GM18508 (cell line): ENCODE measurements around the gene ZNF12.
A peak's percentile ranks its signal among the peaks of the same experiment; 100 is the strongest.
"Not testable (repeated sequence)": the region's sequence is repeated elsewhere in the genome, so short reads cannot be mapped to it uniquely, and the experiment has no call there.

ENCODE experiments used
- ATAC-seq: cut with Tn5 transposase; IDR thresholded peaks from one replicate; pipeline ENCODE4 v1.9.1; 2021; ENCODE audit warnings: moderate number of reproducible peaks; ENCODE audit not compliant: insufficient read depth, unreplicated experiment

ZNF12 gene

GRCh38 chr7:6706666-6707407 is at the start of gene ZNF12:
Gene ZNF12, minus strand, starts transcription at chr7:6706947. Its CDS starts 1,774 bp downstream, at chr7:6705173.
- ATAC-seq, result peak; percentile 69

DNA sequence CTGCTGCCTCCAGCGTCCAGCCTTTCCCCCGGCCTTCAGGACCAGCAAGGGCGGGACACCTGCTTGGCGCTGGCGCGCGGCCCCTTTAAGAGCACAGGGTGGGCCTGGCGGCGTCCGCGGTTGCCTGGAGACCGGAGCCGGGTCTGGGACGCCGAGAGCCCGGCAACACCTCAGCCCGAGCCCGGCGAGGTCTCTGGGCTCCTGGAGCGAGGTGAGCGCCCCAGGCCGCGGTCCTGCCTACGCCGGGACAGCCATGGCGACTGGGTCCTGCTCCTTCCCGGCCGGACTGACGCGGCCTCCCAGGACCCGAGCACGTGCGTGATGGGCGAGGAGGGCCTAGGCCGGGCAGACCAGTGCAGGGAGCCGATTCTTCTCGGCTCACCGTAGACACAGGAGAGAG is 47.2 kb upstream of the ZNF12 start, which contains the start of gene RSPH10B2:
Gene RSPH10B2 (plus strand): TSS at position 140 of the 400 bp plus-strand sequence. CDS start 3,575 bp downstream, outside the sequence.
- not testable (repeated sequence) for ATAC-seq

DNA sequence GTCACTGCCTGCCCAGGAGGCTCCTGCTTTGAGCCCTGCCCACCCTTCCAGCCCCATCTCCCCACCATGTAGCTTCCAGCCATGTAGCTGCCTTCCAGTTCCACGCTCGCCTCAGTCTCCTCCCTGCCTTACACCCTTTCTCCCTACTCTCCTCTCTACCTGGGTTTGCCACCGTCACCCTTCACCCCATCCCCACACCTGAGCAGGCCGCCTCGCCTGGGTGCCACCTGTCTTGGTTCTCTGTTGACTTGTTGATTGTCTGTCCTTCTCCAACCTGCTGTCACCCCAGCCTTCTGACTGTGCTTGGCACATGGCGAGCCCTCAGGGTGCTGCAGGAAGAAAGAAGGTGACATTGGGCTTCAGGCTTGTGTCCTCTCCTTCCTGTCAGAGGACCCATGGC is 43.4 kb upstream of the ZNF12 start:
- ATAC-seq, result not testable (repeated sequence)

DNA sequence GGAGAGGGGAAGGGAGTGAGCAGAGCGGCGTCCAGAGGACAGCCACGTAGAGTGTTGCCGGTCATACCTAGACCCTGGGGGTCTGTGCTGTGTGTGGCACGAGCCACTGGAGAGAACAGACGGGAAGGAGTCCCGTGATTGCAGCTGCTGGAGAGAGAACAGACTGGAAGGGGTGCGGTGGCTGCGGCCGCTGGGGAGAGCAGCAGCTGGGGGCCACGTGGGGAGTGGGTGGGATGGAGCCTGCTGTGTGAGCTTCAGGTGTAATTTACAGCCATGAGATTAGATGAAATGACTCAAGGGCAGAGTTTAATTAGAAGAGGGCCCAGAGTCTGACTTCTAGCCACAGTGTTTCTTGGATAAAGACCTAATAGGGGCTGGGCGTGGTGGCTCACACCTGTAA is 42.6 kb upstream of the ZNF12 start:
- not testable (repeated sequence) for ATAC-seq

GRCh38 chr7:6744410-6745100 is 37.8 kb upstream of the ZNF12 start:
- not testable (repeated sequence) for ATAC-seq

DNA sequence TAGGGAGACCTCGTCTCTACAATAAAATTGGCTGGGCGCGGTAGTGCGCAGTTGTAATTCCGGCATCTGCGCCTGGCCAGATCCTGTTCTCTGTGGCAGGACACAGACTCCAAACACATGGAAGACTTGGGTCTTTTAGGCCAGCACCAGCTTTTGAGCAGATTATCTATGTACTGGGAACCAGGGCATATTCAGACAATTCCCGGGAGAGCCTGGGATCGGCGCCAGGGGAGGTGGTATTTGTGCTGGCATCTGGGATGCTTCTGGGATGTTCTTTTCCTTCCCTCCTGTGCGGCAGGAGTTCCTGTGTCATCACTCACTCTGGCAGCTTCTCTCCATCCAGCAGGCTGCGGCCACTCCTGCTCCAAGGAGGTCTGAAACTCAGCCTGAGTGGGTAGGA is 31.7 kb upstream of the ZNF12 start:
- not testable (repeated sequence) for ATAC-seq

GRCh38 chr7:6730343-6730633 is 23.5 kb upstream of the ZNF12 start:
- ATAC-seq, result no peak

DNA sequence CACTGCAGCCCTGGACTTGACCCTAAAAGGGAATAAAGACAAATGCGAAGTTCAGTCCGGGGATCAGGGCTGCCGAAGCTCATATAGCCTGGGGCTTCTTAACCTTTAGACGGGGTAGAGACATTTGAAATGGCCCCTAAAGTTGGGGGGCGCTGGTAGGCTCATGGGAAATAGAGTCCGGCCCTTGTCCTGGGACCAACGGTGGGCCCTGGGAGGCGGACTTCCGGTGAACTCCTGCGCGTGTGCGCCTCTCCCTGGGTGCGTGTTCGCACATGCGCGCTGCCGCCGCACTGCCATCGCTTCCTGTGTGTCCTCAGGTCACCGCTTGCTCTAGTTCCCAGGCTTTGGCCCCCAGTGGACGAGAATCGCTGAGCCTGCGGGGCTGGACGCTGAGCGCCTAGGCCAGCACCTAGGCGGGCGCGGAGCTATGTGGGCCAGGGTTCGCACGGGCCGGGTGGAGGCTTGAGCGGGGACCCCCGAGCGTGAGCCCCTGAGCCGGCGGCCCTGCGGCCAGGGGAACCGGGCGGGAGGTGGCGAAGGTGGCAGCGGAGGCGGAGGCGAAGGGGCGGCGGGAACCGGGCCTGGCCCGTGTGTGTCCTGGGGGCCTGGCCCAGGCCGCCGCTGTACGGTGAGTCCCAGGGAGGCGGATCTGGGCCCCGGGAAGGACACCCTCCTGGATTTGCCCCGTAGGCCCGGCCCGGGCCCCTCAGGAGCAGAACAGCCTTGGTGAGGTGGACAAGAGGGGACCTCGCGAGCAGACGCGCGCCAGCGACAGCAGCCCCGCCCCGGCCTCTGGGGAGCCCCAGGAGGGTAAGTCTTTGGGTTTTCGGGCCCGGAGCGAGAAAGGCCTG is 23.0 kb upstream of the ZNF12 start:
- ATAC-seq, result peak; percentile 81

- ATAC-seq, result not testable (repeated sequence)
Measured at GRCh38 chr7:6728893-6729491, 22.2 kb upstream of the ZNF12 start.

DNA sequence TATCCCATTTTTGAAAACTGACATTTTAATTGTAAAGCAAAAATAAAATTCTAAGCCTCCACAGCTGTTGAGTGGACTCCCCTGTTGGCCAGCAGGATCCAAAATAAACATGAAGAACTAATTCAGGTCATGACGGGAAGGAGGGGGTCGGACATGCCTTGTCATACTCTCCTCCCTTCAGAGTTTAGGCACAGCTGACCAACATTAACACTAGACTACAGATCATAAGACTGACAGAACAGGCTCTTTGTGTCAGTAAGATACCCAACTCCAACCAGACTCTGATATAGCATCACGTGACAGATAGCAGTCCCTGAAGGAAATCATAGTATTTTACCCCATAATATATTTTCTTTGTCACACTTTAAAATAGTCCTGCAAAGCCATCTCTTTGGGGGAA is 20.9 kb upstream of the ZNF12 start:
- no peak for ATAC-seq

- ATAC-seq, result not testable (repeated sequence)
Measured at GRCh38 chr7:6726341-6726740, 19.6 kb upstream of the ZNF12 start.

- no peak for ATAC-seq
Measured at GRCh38 chr7:6725003-6725402, 18.3 kb upstream of the ZNF12 start.

DNA sequence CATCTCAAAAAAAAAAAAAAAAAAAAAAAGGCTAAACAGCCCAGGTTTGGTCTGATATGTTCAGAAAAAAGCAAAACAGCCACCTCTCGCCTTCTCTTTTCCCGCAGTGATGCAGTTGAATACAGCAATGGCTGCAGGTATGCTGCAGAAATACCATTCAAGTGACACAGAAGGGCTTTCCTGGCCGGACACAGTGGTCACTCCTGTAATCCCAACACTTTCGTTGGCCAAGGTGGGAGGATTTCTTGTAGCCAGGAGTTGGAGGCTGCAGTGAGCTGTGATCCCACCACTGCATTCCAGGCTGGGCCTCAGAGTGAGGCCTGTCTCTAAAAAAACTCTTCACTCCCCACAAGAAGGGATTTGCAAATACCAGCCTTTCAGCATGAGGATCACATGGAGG is 17.6 kb upstream of the ZNF12 start:
- ATAC-seq, result not testable (repeated sequence)

DNA sequence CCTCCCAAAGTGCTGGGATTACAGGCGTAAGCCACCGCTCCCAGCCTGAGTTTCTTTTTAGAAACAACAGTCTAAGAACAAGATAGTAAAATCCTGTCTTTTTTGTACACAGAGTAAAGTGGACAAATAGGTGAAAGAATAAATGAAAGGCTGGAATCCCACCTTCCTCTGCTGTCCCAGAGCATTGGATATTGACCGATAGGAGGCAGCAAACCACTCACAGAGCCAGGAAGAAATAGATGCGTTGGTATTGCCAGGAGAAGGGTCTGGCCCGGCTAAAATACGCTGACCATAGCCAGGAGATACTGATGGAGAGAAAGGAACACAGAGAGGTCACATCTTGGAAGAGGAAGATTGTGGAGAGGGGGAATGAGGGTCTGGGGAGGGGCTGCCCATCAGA is 11.4 kb upstream of the ZNF12 start:
- ATAC-seq, result no peak

GRCh38 chr7:6715898-6716297 is 9.2 kb upstream of the ZNF12 start:
- not testable (repeated sequence) for ATAC-seq

DNA sequence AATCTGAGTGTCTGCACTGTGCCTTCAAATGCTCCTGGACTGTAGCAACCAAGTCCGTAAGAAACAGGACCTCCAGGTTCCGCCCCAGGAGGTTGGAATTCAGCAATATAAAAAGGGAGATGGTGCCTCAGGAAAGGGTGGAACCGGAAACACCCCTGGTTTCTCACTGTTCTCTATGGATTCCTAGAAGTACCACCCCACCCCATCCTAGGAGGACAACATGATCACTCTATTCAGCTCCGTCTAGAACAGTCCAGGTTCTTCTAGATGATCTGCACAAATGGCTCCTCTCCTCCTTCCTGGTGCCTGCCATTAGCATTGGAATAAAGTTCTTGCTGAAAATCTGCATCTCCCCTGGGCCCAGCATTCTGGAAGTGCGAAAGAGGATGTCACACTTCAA is 7.6 kb upstream of the ZNF12 start:
- ATAC-seq, result no peak

DNA sequence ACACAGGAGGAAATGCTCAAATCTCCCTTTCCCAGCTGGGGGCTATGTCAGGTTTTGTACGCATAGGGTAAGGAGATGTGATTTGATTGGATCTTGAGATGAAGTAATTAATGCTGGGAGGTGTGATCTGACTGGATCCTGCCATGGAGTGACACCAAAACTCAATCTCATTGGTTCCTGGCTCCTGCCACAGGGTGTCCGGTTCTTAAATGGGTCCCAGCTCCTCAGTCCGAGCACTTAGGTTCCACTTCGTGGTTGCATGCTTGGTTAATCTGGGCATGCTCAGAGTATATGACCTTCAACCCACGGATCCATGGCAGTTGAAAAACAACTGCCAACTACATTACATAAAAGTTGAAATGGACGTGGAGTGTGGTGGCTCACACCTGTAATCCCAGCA is 3.1 kb upstream of the ZNF12 start:
- no peak for ATAC-seq

GRCh38 chr7:6708304-6708703 is 1.6 kb upstream of the ZNF12 start:
- ATAC-seq, result no peak

GRCh38 chr7:6705959-6706665 is 635 bp downstream of the ZNF12 start:
- ATAC-seq, result no peak

DNA sequence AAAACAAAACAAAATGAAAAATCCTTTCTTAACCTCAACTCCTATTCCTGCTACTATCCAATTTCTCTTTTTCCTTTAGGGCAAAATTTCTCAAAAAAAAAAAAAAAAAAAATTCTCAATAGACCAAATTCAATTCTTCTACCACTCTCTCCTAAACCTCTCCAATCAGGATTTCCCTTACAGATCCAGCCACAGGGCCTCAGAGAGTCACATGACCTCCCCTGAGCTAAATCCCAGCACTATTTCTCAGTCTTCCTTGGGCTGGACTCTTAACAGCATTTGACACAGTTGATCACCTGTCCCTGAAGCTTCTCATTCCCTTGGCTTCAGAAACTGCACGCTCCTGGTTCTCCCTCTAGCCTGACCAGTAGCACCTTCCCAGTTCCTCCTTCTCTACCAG is 4.9 kb downstream of the ZNF12 start:
- no peak for ATAC-seq
